Progenitor cell of endocrine pancreas (in vitro differentiated cells): ENCODE measurements around the gene TRAPPC3. TPM values are rescaled to one million over a fixed set of nuclear protein-coding genes. Genes with fewer than 3 reads are reported as not detected.

Experiments used
- DNase-seq: peaks from one replicate; pipeline ENCODE4 v3.0.0; 2021; ENCODE audit warnings: low spot score; ENCODE audit not compliant: unreplicated experiment
- H3K27ac Mint-ChIP-seq: 2 replicates; pipeline ENCODE4 v1.8.0; 2021; ENCODE audit warnings: mild to moderate bottlenecking, moderate library complexity, mixed read lengths
- H3K27me3 Mint-ChIP-seq: 2 replicates; pipeline ENCODE4 v1.8.0; 2021; ENCODE audit warnings: mixed read lengths
- H3K36me3 Mint-ChIP-seq: 2 replicates; pipeline ENCODE4 v1.8.0; 2022; ENCODE audit warnings: mixed read lengths; ENCODE audit not compliant: insufficient read depth
- H3K4me1 Mint-ChIP-seq: 2 replicates; pipeline ENCODE4 v1.8.0; 2021; ENCODE audit warnings: low read depth, mixed read lengths
- H3K4me3 Mint-ChIP-seq: 2 replicates; pipeline ENCODE4 v1.8.0; 2021; ENCODE audit warnings: low read depth, mild to moderate bottlenecking, moderate library complexity, mixed read lengths
- H3K9me3 Mint-ChIP-seq: 2 replicates; pipeline ENCODE4 v1.8.0; 2021; ENCODE audit warnings: low read depth, mixed read lengths
- CTCF ChIP-seq: fragments of 200-600 bp; sonication (generic); IDR thresholded peaks from one replicate; pipeline ENCODE4 v1.5.0; 2021; ENCODE audit warnings: antibody characterized with exemption, mild to moderate bottlenecking; ENCODE audit not compliant: unreplicated experiment
- total RNA-seq: library from RNA; stranded (reverse); gene quantifications from 2 replicates; pipeline ENCODE4 v1.2.1, GENCODE V29; 2021

The TRAPPC3 gene
- total RNA-seq, 1 donor from 2014 or later: 63.6 TPM

DNA sequence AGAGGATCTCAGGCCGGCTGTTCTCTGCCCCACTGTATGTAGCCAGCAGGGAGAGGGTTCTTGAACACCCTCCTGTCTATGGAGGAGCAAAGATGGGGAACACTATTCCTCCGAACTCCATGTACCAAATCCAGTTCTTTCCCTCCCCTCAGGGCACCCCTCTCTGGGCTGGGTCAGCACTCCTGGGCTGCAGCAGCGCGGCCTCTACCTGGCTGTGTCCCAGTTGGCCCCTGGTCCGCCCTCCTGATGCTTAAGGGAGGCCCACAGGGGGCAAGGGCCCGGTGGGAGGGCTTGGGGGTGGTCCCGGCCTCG, 61.1 kb downstream of the TRAPPC3 start:
- H3K27me3 Mint-ChIP-seq: no peaks in the 10 kb centered on the region
- TF ChIP-seq CTCF: no peak
- H3K27ac Mint-ChIP-seq: no peak overlapping the region
- no peak overlapping the region for H3K4me3 Mint-ChIP-seq
- peaks cover 16% of the 10 kb centered on the region for H3K4me1 Mint-ChIP-seq
- no peak for DNase-seq
- no peaks in the 10 kb centered on the region for H3K9me3 Mint-ChIP-seq
- H3K36me3 Mint-ChIP-seq: no peaks in the 10 kb centered on the region

GRCh38 chr1:36087233-36088123, 61.8 kb downstream of the TRAPPC3 start:
- DNase-seq: no peak
- H3K27ac Mint-ChIP-seq: no peak overlapping the region
- peak overlapping the region; percentile 40 for H3K4me3 Mint-ChIP-seq

More at GRCh38 chr1:36087233-36088123, 61.8 kb downstream of the TRAPPC3 start:
- Mint-ChIP-seq H3K4me1 (peaks cover 16% of the 10 kb centered on the region), H3K9me3 (no peaks in the 10 kb centered on the region), H3K27me3 (no peaks in the 10 kb centered on the region), H3K36me3 (no peaks in the 10 kb centered on the region)
- TF ChIP-seq CTCF: no peak

Other genes with a start within 250 kb of the TRAPPC3 start
- gene AGO3, start 218.4 kb downstream of the TRAPPC3 start, total RNA-seq: 40.8 and 42.1 TPM in 2 replicates
- 17.8 and 20.2 TPM in 2 replicates for gene TEKT2, start 65.4 kb downstream of the TRAPPC3 start, total RNA-seq
- gene ADPRS, start 60.6 kb downstream of the TRAPPC3 start, total RNA-seq: 28.4 and 30.0 TPM in 2 replicates
- 0.10 and 0.18 TPM in 2 replicates for gene COL8A2, start 24.3 kb downstream of the TRAPPC3 start, total RNA-seq
- gene MAP7D1, start 6.7 kb upstream of the TRAPPC3 start, total RNA-seq: 98.0 and 109 TPM in 2 replicates
- gene THRAP3, start 75.0 kb upstream of the TRAPPC3 start, total RNA-seq: 142 and 145 TPM in 2 replicates
- gene SH3D21, start 156.9 kb upstream of the TRAPPC3 start, total RNA-seq: 10.6 and 11.0 TPM in 2 replicates
- gene EVA1B, start 174.2 kb upstream of the TRAPPC3 start, total RNA-seq: 11.8 and 14.1 TPM in 2 replicates
- 34.6 and 42.0 TPM in 2 replicates for gene STK40, start 236.4 kb upstream of the TRAPPC3 start, total RNA-seq
- gene LSM10, start 248.4 kb upstream of the TRAPPC3 start, total RNA-seq: 28.4 and 32.8 TPM in 2 replicates